Measurements from ENCODE around the gene MROH2A. TPM values are rescaled to one million over a fixed set of nuclear protein-coding genes. Genes with fewer than 3 reads are reported as not detected.

MROH2A gene
- polyA plus RNA-seq, 4 donors, result 0.12 to 0.20 (median 0.15) TPM

DNA sequence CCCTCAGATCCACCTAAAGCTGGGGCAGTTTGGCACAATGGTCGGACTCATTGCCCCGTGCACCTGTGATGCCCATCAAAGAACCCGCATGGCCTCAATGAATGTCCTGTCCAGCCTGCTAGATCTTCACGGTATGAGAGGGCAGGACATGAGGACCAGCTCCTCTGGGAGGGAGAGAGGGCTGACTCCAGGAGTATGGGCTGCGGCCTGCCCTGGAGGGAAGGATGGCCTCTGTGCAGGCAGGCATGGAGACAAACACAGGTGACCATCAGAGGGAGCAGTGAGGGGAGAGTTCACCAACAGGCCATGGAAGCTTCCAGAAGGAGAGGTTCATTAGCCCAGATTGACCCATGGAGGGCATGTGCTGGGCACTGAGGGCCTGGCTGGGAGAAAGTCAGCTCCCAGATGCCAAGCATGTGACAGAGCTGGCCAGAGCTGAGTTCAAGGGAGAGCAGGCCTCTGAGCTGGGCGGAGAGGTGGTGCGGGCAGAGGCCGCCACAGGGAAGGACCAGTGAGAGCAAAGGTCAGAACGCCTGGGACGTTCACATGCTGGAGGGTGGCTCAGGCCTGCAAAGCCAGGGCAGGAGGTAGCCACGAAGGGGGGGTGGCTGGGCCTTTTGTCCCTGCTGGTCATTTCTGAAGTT is 40.0 kb downstream of the MROH2A start:
- DNase-seq (ENCODE audit: low read depth in 4 of 4, low spot score in 3 of 4), result no peak

DNA sequence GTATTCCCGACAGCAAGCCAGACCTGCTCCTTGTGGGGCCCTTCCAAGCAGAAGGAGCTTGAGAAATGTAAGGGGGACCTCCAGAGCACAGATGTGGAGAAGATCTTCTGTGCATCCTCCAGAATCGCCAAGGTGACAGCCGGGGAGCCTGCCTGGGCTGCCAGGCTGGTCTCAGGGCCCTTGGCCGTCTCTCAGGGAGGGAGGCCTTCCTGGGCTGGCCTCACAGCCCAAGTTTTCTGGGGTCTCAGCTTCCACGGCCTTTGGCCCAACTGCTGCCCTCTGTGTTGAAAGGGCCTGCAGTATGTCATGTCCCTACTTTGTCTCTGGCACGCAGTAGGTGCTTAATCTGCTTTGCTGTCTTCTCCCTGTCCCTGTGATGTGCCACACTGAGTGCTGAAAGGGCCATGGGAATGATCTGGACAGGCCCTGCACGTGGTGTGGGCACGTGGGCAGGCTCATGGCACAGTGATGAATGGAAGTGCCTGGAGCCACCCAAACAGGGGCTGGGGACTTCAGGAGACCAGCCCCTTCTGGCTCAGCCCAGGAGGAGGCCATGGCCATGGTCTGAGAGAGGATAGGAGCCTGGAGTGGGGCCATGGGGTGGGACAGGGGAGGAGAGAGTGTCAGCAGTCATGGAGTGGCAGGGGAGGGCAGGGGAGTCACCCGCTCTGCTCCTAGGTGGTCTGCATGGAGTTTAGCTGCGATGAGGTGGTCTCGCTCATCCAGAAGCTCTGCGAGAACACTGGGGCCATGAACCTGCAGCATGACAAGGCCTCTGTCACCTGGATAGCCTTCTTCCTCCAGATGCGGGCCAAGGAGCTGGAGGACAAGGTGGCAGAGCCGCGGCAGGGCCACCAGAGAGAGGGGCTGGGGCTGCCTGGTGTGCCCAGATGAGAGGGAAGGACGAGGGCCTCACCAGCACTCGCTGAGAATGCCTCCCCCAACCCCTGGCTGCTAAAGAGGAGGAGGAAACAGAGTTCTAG is 40.8 kb downstream of the MROH2A start:
- no peak for DNase-seq (ENCODE audit: low read depth in 4 of 4, low spot score in 3 of 4)

DNA sequence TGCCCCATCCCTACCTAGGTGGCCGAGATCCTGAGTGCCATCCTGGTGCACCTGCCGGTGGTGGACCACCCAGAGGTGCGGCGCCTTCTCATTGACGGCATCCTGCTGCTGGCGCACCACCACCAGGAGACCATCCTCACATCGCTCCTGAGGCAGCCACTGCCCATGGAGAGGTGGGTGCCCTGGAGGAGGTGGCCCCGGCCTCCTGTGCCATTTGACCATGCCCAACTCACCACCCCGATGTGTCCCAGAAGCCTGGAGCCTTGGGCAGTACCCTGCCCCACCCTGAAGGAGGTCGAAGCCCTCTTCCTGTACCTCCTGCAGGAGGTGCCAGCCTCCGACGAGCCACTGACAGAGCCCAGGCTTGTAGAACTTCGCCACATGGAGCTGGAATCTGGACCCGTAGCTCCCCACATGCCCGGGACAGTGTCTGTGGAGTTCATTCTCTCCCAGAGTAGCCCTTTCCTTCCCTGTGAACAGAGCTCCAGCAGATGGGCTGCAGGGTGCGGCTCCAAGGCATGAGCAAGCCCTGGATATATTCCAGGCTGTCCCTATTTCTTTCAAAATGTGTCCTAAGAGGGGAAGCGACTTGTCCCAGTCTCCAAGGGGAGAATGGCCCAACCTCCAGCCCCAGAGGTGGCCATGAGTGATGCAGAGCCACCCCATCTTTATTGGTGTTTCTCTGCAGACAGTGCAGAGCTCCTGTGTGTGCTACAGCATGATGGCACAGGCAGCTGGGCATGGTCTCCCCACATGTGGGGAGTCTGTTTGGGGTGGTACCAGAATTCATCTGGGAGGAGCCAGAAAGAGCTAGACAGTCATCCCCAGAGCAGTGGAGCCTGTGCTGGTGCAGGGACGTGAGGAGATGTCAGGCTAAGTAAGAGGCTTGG is 42.0 kb downstream of the MROH2A start:
- no peak for DNase-seq (ENCODE audit: low read depth in 4 of 4, low spot score in 3 of 4)

DNA sequence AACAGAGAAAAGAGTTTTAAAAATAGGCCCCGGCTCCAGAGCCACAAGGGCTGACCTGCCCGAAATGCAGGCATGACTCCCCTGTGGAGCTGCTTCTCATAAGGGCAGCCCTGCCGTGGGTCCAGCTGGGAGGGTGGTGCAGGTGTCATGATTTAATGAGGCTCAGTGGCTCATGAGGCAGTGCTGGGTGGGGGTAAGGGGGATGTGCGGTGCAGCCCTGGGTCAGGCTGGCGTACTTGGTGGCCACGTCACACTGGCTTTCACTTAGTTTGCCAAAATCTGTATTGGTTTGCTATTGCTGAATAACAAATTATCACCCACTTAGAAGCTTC is 42.6 kb downstream of the MROH2A start:
- DNase-seq (ENCODE audit: low read depth in 4 of 4, low spot score in 3 of 4), result no peak

DNA sequence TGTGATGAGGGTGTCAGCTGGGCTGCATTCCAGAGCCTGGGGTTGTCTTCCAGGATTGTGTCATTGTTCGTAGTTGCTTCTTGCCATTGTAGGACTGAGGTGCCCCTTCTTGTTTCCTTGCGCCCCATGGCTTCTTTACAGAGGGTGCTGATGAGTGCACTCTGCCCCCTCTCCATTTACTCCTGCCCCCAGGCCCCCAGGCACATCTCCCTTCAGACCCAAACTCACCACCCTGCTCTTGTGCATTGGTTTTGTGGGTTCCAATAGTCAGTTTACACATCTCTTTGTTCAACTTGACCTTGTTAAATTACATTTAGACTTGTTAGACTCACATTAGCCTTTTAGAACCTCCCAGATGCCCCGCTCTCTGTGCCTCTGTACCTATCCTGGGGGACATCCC is 43.1 kb downstream of the MROH2A start:
- DNase-seq (ENCODE audit: low read depth in 4 of 4, low spot score in 3 of 4), result no peak

DNA sequence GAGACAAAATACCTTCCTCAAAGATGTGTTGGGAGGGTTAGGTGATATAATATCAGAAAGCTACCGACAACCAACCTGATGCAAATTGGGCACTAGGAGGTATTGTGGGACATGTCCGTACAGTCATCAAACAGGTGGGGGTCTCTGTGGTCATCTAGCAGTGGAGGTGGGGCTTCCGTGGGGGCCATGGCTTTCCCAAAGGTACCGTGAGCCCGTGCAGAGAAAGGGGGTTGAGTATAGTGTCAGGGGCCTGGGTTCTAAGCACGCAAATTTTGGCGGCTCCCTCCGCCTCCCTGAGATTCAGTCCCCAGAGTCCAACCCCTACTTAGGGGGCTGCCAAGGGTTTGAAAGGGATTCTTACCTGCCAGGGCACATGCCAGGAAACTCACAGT is 43.6 kb downstream of the MROH2A start:
- DNase-seq (ENCODE audit: low read depth in 4 of 4, low spot score in 3 of 4), result no peak

DNA sequence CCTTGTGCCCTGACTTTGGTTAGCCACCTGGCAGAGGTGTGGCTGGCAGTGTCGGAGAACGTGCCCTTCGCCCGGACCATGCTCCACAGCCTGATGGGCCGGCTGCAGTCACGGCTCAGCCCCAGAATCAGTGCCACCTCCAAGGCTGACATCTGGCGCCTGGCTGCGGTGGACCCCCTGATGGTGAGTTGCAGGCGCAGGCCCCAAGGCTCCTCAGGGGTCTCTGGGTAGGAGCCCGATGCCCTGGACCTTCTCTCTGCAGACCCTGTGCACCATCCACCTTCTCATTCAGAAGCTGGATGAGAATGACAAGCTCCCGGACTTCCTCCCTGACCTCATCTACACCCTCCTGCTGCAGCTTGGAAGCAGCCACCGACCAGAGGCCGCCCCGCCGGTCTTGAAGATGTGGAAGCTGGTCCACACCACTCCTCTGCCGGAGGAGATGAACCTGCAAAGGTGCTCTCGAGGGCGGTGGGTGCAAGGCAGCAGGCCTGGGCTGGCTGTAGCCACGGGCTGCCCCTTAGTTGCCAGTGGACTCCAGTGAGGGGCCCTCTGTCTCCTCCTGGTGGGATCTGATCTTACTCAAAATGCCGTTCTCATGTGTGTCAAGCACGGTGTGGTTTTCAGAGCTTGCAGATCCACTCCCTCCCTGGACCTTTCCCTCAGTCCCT is 44.1 kb downstream of the MROH2A start:
- no peak for DNase-seq (ENCODE audit: low read depth in 4 of 4, low spot score in 3 of 4)

DNA sequence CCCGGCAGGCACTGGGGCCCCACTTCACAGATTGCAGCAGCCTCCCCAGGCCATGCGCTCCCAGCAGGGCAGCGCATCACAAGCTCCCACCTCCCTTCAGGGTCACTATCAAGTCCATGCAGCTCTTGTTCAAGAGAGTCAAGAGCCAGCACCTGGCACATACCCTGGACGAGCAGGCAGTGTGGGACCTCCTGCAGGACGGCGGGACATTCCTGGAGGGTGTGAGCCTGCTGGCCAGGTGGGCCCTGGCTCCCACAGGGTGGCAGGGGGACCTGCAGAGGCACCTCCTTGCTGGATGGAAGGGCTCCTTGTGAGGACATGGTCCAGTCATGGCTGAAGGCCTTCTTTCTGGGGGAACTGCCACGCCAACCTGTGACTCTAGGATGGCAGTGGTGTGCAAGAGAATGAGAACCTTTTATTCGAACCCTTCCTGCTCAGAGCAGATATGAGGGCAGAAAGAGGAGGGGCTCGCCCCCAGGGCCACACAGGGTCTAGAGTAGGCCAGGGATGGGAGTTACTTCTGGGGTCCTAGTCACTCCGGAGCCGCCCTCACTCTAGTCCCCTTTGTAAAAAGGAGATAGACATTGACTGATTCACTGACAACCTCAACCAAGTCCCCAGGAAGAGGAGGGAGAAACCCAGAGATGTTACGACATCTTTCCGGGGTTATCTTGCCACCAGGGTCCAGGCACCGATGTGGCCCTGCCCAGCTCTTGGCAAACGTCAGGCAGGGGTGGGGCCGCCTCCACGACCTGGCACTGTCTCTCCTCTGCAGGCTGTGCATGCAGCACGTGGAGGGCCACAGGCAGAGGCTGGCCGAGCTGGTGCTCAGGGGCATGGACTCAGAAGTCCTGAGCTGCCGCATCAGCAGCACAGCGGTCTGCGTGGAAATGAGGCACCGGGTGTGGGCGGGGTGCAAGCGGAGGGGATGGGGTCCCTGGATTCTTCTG is 44.9 kb downstream of the MROH2A start:
- no peak for DNase-seq (ENCODE audit: low read depth in 4 of 4, low spot score in 3 of 4)

DNA sequence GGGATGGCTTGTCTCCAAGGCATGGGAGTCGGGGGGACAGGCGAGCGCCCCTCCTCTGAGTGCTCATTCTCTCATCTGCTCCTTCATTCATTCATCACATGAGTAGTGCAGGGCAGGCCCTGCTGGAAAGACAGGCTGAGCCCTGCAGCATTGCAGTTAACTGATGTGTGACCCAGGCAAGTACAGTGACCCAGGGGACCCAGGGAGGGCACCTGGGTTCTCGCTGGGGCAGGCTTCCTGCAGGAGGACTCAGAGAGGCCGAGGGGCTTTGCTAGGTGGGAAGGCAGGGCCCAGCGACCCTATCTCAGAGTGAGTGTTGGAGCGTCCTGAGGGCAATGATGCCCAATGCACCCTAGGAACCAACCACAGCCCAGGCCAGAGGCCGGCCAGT is 45.6 kb downstream of the MROH2A start:
- no peak for DNase-seq (ENCODE audit: low read depth in 4 of 4, low spot score in 3 of 4)

DNA sequence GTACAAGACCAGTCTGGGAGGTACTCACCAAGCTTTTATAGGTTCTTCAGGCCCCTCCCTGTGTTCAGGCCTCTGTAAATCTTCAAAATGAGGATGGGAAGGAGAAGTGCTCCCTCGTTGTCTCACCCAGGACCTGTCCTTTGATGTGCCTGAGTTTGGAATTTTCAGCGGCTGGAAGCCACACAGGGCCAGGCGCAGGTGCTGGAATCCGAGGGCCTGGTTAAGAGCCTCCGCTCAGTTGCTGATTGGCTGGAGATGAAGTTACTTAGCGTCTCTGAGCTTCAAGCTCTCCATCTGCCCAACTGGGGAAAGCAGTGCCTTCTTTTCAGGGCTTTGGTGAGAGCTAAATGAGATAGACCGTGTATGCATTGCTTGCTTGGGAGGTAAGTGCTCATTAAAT is 46.2 kb downstream of the MROH2A start:
- DNase-seq (ENCODE audit: low read depth in 4 of 4, low spot score in 3 of 4), result no peak

DNA sequence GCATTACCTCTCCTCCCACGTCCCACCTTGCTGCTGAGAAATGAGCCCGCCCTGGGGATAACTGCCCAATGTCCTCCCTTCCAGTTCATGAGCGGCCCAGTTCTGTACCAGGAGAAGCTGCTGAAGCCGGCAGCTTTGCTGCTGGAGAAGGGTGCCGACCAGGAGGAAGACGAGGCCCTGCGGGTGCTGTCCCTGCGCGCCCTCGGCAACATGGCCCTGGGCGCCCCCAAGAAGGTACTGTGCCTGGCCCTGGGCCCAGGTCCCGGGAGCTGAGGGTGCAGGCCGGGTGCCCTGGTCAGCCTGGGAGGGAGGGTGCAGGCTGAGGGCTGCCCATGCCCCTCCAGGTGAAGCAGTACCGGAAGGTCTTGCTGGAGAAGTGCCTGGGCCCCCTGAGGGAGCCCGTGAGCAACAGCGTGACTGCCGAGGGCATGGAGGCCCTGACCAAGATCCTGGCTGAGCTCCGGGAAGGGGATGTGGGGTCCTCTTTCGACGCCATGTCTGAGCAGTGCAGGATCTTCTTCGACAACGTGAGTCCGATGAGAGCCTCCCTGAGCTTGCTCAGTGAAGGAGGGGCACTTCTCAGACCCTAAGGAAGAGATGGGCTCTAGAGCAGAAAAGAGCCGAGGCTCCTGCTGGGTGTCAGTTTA is 50.5 kb downstream of the MROH2A start:
- DNase-seq (ENCODE audit: low read depth in 4 of 4, low spot score in 3 of 4), result no peak

DNA sequence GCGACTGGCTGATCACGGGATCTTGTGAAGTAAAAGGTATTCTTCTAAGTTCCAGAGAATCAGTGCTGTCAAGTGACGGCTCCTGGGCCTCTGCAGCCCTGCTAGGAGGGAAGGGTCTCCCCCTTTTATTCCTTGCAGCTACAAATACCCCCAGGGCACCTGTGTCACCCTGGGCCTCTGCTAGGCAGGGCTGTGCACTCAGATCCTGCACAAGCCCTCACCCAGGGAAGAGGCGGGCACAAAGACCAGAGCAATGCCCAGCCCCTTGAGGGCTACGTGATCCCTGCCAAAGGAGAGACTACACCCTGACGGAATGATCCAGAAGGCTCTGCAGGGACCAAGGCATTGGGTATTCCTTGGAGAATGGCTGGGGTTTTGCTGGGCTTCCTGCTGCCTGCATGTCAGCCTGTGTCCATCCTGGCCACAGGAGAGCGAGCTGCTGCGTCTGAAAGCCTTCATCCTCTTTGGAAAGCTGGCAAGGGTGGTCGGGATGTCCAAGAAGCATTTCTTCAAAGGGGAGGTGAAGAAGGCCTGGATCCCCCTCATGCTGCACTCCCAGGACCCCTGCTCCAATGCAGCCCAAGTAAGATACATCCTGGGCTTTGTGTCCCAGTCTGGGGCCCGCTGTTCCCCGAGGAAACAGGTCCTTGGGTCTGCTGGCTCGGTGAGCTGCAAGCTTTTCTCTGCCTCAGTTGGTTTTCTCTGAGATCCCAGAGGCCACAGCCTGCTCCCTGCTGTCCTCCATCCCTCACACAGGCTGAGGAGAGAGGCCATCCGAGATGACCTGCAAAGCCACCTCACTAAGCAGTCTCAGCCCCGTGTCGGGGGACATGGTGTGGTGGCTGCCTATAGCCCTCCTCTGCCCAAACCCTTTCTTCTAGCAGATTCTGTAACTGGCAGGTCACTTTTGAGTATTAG is 51.3 kb downstream of the MROH2A start:
- DNase-seq (ENCODE audit: low read depth in 4 of 4, low spot score in 3 of 4), result no peak

DNA sequence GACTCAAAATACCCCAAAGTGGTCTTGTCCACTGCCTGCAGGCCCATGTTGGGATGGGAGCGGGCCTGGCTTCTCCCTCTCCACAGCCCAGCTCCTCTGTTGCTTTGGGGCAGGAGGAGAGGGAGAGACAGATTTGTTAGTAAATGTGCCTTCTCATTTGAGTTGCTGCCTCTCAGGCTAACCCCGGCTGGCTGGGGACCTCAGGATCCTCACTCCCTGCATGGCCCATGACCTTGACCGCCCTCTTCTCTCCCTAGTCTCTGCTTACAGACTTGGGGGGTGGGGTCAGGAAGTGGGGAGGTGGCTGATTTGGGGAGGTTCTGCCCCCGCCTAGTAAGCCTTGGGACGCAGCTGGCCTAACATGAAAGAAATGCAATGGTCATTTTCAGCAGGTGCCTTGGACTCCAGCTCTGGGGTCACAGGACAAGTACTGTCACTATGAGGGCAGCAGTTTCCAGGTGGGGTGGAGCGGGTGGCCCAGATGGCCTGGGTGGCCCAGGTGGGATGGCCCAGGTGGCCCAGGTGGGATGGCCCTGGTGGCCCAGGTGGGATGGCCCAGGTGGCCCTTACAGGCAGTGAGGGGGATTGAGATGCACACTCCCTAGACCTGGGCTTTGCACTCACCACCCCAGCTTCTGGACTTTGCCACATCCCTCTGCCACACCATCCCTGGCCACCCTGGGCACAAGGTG is 52.1 kb downstream of the MROH2A start:
- DNase-seq (ENCODE audit: low read depth in 4 of 4, low spot score in 3 of 4), result no peak

DNA sequence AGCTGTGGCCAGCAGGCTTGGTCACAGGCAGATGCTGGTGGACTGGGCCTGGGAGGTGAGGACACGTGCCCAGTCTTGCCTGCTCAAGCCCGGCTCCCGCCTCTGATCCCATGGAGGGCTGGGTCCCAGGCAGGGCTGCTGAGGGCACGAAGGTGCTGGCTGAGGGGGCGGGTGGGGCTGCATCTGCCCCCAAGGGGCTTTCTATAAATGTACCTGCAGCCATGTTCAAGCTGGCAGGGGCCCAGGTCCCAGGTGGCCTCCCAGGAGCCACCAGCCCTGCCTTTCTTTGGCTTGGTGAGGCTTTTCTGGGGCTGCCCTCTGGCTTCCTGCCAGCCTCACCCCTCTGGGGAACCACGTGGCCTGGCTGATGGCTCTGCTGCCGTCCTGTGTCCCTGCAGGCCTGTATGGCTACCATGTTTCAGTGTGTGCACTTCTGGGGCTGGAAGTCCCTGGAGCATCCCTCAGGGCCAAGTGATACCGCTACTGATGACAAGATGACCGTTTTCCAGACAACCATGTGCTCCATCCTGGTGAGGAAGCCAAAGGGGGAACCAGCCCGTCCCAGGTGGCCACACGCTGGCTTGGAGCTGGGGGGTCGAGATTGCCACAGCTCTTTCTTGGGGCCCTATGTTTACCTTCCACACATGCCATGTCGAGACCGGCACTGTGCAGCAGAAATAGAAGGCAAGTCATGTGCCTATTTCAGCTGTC is 53.0 kb downstream of the MROH2A start:
- DNase-seq (ENCODE audit: low read depth in 4 of 4, low spot score in 3 of 4), result no peak

DNA sequence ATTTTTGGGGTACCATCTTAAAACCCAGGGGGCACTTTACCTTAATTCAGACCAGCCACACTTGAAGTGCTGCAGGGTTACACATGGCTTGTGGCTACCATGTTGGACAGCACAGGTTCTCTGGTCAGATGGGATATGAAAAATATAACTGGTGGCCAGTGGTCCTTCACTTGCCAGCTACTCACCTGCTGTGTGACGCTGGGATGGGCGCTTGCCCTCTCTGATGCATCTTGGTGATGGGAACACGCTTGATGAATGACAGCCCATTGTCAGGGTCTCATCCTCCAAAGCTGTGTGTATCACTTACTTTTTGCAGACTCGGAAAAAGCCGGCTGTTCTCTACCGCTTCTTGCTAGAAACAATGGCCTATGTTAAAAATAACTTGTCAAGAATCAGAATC is 53.7 kb downstream of the MROH2A start:
- DNase-seq (ENCODE audit: low read depth in 4 of 4, low spot score in 3 of 4), result no peak

DNA sequence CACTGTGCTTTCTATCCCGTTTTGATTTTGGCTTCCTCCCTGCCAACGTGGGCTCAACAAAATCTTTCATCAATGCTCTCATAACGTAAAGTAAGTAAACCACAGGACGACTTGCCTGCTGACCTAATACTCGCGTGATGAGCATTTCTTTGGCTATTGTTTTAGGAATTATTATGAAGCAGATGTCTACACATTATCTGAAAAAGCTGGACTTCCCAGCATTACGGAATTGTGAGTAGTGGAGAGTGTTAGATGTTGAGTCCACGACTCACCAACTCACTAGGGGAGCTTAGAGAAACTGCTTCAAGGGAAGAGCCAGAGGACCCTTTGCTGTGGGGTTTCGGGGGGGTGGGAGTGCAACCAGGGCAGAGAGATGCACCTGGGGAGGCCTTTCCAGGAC is 54.3 kb downstream of the MROH2A start:
- DNase-seq (ENCODE audit: low read depth in 4 of 4, low spot score in 3 of 4), result no peak

DNA sequence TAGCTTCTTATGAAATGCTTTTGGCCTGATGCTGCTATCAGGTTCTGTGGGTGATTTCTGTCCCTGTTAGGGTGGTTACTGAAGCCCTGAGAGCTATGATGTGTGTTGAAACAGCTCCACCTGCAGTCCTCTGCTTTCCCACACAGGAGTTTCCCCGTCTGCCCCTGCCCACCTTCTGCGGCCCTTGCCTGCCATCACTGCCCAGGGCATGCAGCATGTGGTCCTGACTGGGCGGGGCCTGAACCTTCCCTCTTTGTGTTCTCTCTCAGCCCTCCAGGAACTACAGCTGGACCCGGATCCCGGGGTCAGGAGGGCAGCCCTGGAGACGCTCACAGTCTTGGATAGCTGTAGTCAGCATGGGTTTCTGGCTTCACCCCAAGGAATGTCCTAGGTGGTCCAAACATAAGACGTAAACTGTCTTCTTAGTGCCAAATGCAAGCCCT is 54.8 kb downstream of the MROH2A start:
- peak in 1 of 4 donors; percentile 4 for DNase-seq (ENCODE audit: low read depth in 4 of 4, low spot score in 3 of 4)

Data from right renal pelvis (tissue), 4 donors.